Measurements from ENCODE around the gene TOX3. TPM values are rescaled to one million over a fixed set of nuclear protein-coding genes. Genes with fewer than 3 reads are reported as not detected.

The TOX3 gene
- total RNA-seq, 6 donors from 2014 or later = 0.61 to 22.0 (median 4.9) TPM

DNA sequence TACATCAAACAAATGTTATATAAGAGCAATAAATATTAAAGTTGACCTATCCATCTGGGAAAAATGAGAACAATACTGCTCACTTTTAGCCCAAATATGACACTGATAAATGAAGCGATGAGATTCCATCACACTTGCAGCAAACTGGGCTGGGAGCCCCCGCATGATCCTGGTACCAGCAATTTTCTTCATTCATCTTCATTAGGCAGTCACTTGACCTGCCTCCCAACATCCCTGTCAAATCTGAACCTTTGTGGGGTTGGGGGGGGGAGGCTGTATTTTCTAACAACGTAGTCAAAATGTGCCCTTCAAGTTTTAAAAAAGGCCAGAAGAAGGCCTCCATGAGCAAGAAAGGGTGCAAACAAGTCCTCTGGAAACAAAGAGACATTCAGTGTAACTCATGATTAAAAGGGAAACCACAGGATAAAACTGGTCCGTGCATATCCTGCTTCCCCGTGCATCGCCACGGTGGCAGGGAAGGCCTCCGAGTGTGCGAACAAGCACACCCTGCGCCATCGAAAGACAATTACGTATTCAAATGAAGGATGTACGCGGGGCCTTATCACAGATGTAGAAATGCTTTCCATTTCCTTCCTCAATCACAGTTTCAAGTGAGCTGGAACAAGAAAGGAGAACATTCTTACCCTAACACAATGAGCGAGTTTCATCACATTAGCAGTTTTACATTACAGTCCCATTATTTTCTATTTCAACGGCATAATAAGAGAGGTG is 48.4 kb downstream of the TOX3 start:
- no peak for TF ChIP-seq POLR2AphosphoS5 (IDR thresholded peaks at IDR 0.05)
- Histone ChIP-seq H3K4me3 (no peak overlapping the region), H3K36me3 (no peaks in the 10 kb centered on the region), H3K9me3 (no peaks in the 10 kb centered on the region), H3K27ac (no peak overlapping the region), H3K27me3 (no peaks in the 10 kb centered on the region), H3K4me1 (no peaks in the 10 kb centered on the region)
- ATAC-seq (ENCODE audit: low FRiP score in 2 of 2) (peak in 1 of 2 donors; percentile 43), DNase-seq (peak in 1 of 2 donors; percentile 6)
- WGBS, 2 donors = 37 to 49% methylated on average over 16 of the region's 16 CpGs

DNA sequence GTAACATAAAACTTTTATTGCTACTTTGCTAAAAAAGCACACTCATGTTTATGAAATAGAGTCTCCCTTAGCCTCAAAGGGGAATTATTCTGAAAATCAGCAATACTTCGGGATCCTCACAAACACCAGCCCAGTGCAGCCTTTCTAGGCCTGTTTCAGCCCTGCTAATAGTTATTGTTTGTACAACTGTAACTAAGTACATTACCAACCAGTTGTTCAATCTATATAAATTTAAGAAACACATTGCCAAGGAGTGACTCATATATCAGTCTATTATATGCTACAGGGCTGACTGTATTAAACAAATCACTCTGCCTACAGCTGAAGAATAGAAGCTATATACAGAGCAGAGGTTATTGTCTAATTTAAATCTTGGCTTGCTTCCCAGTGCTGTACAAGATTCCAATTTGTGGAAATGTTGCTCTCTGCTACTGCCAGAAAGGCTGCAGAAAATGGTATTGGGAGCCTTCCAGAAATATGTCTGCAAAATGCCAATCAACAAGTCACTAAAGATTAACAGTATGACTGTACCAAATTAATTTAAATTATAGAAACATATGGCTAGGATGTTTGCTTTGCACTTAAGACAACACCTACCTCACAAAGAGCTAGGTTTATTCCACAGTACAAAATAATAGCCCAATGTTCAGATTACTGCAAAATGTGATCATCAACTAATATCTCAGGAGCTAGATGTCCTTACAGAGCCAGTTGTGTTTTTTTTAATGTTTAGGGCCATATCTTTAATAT is 49.7 kb downstream of the TOX3 start:
- no peaks in the 10 kb centered on the region for H3K4me1 ChIP-seq
- ATAC-seq (ENCODE audit: low FRiP score in 2 of 2) (no peak), DNase-seq (no peak)
- H3K27me3 ChIP-seq = no peaks in the 10 kb centered on the region
- TF ChIP-seq POLR2A (IDR thresholded peaks at IDR 0.05) (no peak), EP300 (IDR thresholded peaks at IDR 0.05) (no peak), POLR2AphosphoS5 (IDR thresholded peaks at IDR 0.05) (no peak)
- TF ChIP-seq, protein P1, sequence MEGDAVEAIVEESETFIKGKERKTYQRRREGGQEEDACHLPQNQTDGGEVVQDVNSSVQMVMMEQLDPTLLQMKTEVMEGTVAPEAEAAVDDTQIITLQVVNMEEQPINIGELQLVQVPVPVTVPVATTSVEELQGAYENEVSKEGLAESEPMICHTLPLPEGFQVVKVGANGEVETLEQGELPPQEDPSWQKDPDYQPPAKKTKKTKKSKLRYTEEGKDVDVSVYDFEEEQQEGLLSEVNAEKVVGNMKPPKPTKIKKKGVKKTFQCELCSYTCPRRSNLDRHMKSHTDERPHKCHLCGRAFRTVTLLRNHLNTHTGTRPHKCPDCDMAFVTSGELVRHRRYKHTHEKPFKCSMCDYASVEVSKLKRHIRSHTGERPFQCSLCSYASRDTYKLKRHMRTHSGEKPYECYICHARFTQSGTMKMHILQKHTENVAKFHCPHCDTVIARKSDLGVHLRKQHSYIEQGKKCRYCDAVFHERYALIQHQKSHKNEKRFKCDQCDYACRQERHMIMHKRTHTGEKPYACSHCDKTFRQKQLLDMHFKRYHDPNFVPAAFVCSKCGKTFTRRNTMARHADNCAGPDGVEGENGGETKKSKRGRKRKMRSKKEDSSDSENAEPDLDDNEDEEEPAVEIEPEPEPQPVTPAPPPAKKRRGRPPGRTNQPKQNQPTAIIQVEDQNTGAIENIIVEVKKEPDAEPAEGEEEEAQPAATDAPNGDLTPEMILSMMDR (IDR thresholded peaks at IDR 0.05) = no peak
- no peaks in the 10 kb centered on the region for H3K9me3 ChIP-seq
- H3K36me3 ChIP-seq = no peaks in the 10 kb centered on the region
- no peak overlapping the region for H3K27ac ChIP-seq
- H3K4me3 ChIP-seq = no peak overlapping the region
- 45 to 76% methylated on average over 1 of the region's 1 CpG for WGBS, 2 donors

DNA sequence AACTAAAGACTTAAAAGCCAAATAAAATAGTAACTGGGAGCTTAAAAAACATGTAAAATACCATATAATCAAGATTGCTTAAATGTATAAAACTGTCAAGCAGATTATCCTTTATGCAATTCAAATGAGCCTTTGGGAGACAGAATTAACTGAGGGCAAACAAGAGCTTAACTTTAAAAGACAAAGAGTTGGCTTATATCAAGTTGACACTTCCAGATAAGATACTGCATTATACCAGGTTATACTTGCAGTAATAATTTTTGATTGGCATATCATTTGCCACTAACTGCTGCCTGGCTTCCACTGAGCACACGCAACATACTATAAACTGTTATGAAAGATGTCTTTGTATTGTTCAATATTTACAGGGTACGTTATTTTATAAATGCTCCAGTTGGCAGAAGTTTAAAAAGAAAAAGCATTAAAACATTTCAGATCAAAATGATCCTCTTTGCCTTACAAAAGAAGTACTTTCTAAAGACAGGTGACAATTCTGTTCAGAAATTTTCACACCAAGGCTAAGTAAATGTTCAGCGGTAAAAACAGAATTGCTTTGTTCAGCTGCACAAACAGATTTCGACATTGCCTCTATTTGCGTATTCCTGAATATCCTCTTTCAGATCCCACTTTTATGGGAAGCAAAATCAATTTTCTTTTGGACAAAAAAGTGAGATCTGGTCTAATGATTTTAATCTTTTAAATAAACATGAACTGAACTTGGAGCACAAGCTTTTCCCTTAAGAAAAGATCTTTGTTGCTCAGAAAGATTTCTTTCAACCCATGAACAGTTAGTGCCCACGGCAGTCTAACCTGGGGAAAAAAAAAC is 50.7 kb downstream of the TOX3 start:
- Histone ChIP-seq H3K4me3 (no peak overlapping the region), H3K9me3 (no peaks in the 10 kb centered on the region), H3K27ac (no peak overlapping the region), H3K4me1 (no peaks in the 10 kb centered on the region), H3K36me3 (no peaks in the 10 kb centered on the region), H3K27me3 (no peaks in the 10 kb centered on the region)
- ATAC-seq (ENCODE audit: low FRiP score in 2 of 2) = no peak
- DNase-seq = no peak
- 73 to 80% methylated on average over 6 of the region's 6 CpGs for WGBS, 2 donors
- TF ChIP-seq, protein P1 (IDR thresholded peaks at IDR 0.05) = no peak
- TF ChIP-seq EP300 (IDR thresholded peaks at IDR 0.05) = no peak
- no peak for TF ChIP-seq POLR2A (IDR thresholded peaks at IDR 0.05)
- no peak for TF ChIP-seq POLR2AphosphoS5 (IDR thresholded peaks at IDR 0.05)

DNA sequence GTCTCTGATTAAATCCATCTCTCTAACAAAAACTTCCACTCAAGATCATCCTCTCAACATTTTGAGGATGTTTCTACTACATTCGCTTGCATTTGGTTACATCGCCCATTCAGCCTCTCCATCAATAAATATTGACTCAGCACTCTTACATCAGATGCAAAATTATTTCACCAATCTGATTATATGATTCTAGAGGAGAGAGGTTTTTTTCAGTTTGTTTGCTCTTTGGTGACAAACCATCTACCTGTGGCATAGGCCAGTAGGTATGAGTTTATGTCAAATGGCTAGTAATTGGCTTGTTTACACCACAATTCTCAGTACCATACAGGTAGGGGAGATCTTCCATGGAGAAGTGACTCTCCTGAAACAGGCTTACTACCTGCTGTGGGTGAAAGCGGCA is 52.3 kb downstream of the TOX3 start:
- no peak overlapping the region for H3K27ac ChIP-seq
- H3K36me3 ChIP-seq = no peaks in the 10 kb centered on the region
- H3K9me3 ChIP-seq = no peaks in the 10 kb centered on the region
- no peaks in the 10 kb centered on the region for H3K27me3 ChIP-seq
- H3K4me1 ChIP-seq = no peaks in the 10 kb centered on the region
- no peak for TF ChIP-seq EP300 (IDR thresholded peaks at IDR 0.05)
- TF ChIP-seq, protein P1 (IDR thresholded peaks at IDR 0.05) = no peak
- DNase-seq = no peak
- H3K4me3 ChIP-seq = no peak overlapping the region
- 93 to 95% methylated on average over 3 of the region's 3 CpGs for WGBS, 2 donors
- no peak for ATAC-seq (ENCODE audit: low FRiP score in 2 of 2)

DNA sequence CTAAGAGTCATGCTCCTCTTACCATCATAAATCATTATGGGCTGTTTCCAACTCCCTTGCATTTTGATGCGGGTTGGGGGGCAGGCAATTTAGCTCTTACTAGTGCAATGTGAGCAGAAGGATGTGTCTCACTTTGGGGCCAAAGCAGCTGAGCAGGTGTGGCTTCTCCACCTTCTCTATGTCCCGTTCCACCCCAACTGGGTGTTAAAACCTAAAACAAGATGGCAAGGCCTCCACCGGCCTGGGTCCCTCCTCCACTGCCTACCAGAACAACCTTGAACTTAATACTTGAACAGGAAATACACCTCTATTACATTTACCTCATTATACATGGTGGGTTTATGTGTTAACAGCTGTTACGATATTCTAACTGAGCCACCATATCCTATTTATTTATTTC is 52.8 kb downstream of the TOX3 start:
- ATAC-seq (ENCODE audit: low FRiP score in 2 of 2) (no peak), DNase-seq (no peak)
- no peaks in the 10 kb centered on the region for H3K4me1 ChIP-seq
- H3K36me3 ChIP-seq = no peaks in the 10 kb centered on the region
- no peak overlapping the region for H3K27ac ChIP-seq
- TF ChIP-seq, protein P1 (IDR thresholded peaks at IDR 0.05) = no peak
- TF ChIP-seq EP300 (IDR thresholded peaks at IDR 0.05) (no peak), POLR2AphosphoS5 (IDR thresholded peaks at IDR 0.05) (no peak), POLR2A (IDR thresholded peaks at IDR 0.05) (no peak)
- H3K9me3 ChIP-seq = no peaks in the 10 kb centered on the region
- H3K4me3 ChIP-seq = no peak overlapping the region
- 85 to 88% methylated on average over 4 of the region's 4 CpGs for WGBS, 2 donors
- no peaks in the 10 kb centered on the region for H3K27me3 ChIP-seq

Measured in upper lobe of left lung (tissue), 6 donors.